HEK293 (cell line): ENCODE measurements around the gene DHRS3.

ENCODE experiments used
- CTCF ChIA-PET: fragments of 350-600 bp; formaldehyde crosslinking; extraction: SDS; loops from one replicate; lab custom pipeline; 2021; ENCODE audit warnings: antibody characterized with exemption; lab: Yijun Ruan, JAX
- POLR2A ChIA-PET: fragments of 300-600 bp; formaldehyde crosslinking; extraction: SDS; loops from one replicate; lab custom pipeline; 2020; ENCODE audit warnings: antibody characterized with exemption, inconsistent platforms; lab: Yijun Ruan, JAX
- H3K27ac ChIP-seq: fragments of 200-500 bp; sonication (Bioruptor generic); 2 replicates; pipeline ENCODE4 v1.5.1; 2014; ENCODE audit warnings: low read depth, low read length, control low read depth, inconsistent platforms; ENCODE audit errors: extremely low read depth
- H3K36me3 ChIP-seq, 2 experiments: fragments of 200-500 bp in 1 of 2; sonication (Bioruptor generic) in 1 of 2; 1 replicate in 1 of 2; 2 replicates in 1 of 2; pipeline ENCODE4 v1.5.1; 2014 to 2017; ENCODE audit warnings: inconsistent platforms in 2 of 2, low read length in 2 of 2; ENCODE audit not compliant: control insufficient read depth in 2 of 2, insufficient read depth in 1 of 2
- H3K4me1 ChIP-seq: fragments of 200-500 bp; sonication (Bioruptor generic); 2 replicates; pipeline ENCODE4 v1.5.1; 2014; ENCODE audit warnings: mild to moderate bottlenecking, low read length, inconsistent platforms; ENCODE audit not compliant: control insufficient read depth, insufficient read depth
- H3K4me3 ChIP-seq: 2 replicates; pipeline ENCODE4 v1.5.1; 2011; ENCODE audit warnings: low read depth, mild to moderate bottlenecking, control low read depth, low read length, moderate library complexity
- H3K9me3 ChIP-seq: fragments of 200-500 bp; sonication (Bioruptor generic); 2 replicates; pipeline ENCODE4 v1.5.1; 2014; ENCODE audit warnings: low read depth, low read length, inconsistent platforms; ENCODE audit not compliant: control insufficient read depth, insufficient read depth
- EGR2 ChIP-seq: fragments of 450-650 bp; formaldehyde crosslinking; IDR thresholded peaks from 2 replicates; pipeline ENCODE4 v1.5.1; 2016; ENCODE audit warnings: low read depth, missing biosample characterization, missing genetic modification characterization
- GLI4 ChIP-seq: fragments of 450-650 bp; formaldehyde crosslinking; IDR thresholded peaks from 2 replicates; pipeline ENCODE4 v1.5.1; 2016; ENCODE audit warnings: missing biosample characterization, missing genetic modification characterization
- MEIS1 ChIP-seq: sonication (generic); formaldehyde crosslinking; IDR thresholded peaks from 2 replicates; pipeline ENCODE4 v1.8.1; 2022; ENCODE audit warnings: missing genetic modification reagents, mild to moderate bottlenecking, borderline replicate concordance
- WT1 ChIP-seq: fragments of 450-650 bp; formaldehyde crosslinking; IDR thresholded peaks from 2 replicates; pipeline ENCODE4 v1.5.1; 2016; ENCODE audit warnings: missing biosample characterization, missing genetic modification characterization
- YY2 ChIP-seq: fragments of 450-650 bp; formaldehyde crosslinking; IDR thresholded peaks from 2 replicates; pipeline ENCODE4 v1.5.1; 2016; ENCODE audit warnings: missing biosample characterization, missing genetic modification characterization
- ZFHX2 ChIP-seq: fragments of 450-650 bp; formaldehyde crosslinking; conservative IDR thresholded peaks from 2 replicates; pipeline ENCODE4 v1.5.1; 2016; ENCODE audit warnings: missing biosample characterization, missing genetic modification characterization
- ZFP37 ChIP-seq: fragments of 450-650 bp; formaldehyde crosslinking; IDR thresholded peaks from 2 replicates; pipeline ENCODE4 v1.5.1; 2016; ENCODE audit warnings: missing biosample characterization, missing genetic modification characterization
- ZNF214 ChIP-seq: fragments of 450-650 bp; formaldehyde crosslinking; IDR thresholded peaks from 2 replicates; pipeline ENCODE4 v1.5.1; 2017; ENCODE audit warnings: missing biosample characterization, mild to moderate bottlenecking, missing genetic modification characterization, borderline replicate concordance
- ZNF223 ChIP-seq: fragments of 450-650 bp; formaldehyde crosslinking; IDR thresholded peaks from 2 replicates; pipeline ENCODE4 v1.5.1; 2016; ENCODE audit warnings: missing biosample characterization, missing genetic modification characterization
- ZNF510 ChIP-seq: fragments of 450-650 bp; formaldehyde crosslinking; IDR thresholded peaks from 2 replicates; pipeline ENCODE4 v1.5.1; 2018; ENCODE audit warnings: mild to moderate bottlenecking, missing genetic modification characterization, missing biosample characterization; ENCODE audit not compliant: insufficient replicate concordance
- ZNF585B ChIP-seq: fragments of 450-650 bp; formaldehyde crosslinking; IDR thresholded peaks from 2 replicates; pipeline ENCODE4 v1.5.1; 2016; ENCODE audit warnings: missing biosample characterization, missing genetic modification characterization
- ZNF670 ChIP-seq: fragments of 450-650 bp; formaldehyde crosslinking; IDR thresholded peaks from 2 replicates; pipeline ENCODE4 v1.5.1; 2016; ENCODE audit warnings: missing biosample characterization, missing genetic modification characterization, low read depth
- ZNF707 ChIP-seq: fragments of 450-650 bp; formaldehyde crosslinking; IDR thresholded peaks from 2 replicates; pipeline ENCODE4 v1.5.1; 2016; ENCODE audit warnings: missing biosample characterization, missing genetic modification characterization
- ZNF830 ChIP-seq: fragments of 450-650 bp; IDR thresholded peaks from 2 replicates; pipeline ENCODE4 v1.5.0; 2018; ENCODE audit warnings: missing biosample characterization, missing genetic modification characterization, low read depth, mild to moderate bottlenecking, moderate library complexity
- TF ChIP-seq, protein P1 (sequence below): fragments of 450-650 bp; formaldehyde crosslinking; IDR thresholded peaks from 2 replicates; pipeline ENCODE4 v1.5.1; 2016; ENCODE audit warnings: missing biosample characterization, missing genetic modification characterization
- TF ChIP-seq, protein P2 (sequence below): fragments of 450-650 bp; formaldehyde crosslinking; IDR thresholded peaks from 2 replicates; pipeline ENCODE4 v1.5.1; 2016; ENCODE audit warnings: missing biosample characterization, missing genetic modification characterization
- TF ChIP-seq, protein P3 (sequence below): fragments of 450-650 bp; formaldehyde crosslinking; IDR thresholded peaks from 2 replicates; pipeline ENCODE4 v1.5.1; 2016; ENCODE audit warnings: missing biosample characterization, missing genetic modification characterization

The DHRS3 gene

DNA sequence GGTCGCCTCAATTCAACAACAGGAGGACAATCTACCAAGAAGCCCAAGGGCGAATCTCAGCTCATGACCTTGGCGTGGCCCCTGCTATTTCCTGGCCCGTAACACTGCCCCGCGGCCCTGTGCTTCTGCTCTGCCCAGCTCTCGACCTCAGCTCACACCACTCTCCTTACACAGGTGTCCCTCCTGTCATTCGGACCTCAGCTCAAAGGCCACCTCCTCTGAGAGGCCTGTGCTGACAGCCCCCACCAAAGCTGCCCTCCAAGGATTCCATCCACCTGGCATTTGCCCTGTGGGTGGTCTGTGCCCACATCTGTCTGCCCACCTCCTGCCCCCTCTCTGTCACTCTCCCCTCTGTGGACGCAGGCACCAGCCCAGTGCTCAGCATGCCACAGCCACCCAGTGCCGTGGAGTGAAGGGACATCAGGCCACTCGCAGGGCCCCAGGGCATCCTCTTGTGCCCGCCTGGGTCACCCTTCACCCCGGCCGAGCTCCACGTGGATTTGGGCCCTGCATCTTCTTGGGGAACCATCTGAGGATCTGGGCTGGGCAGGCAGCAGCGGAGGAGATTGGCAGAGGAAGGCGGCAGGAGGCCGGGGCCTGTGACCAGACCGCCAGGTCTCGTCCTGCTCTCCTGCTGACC lies 70.3 kb downstream of the DHRS3 start:
- Histone ChIP-seq H3K27ac (no peak overlapping the region), H3K36me3 (no peaks in the 10 kb centered on the region), H3K4me1 (peaks cover 11% of the 10 kb centered on the region)
- POLR2A ChIA-PET = no interaction called here
- TF ChIP-seq YY2 (no peak), EGR2 (tag by site-specific recombination) (peak; percentile 51; the same call in 1 of the 2 replicates), ZFHX2 (tag by site-specific recombination) (peak; percentile 42), ZNF214 (no peak), ZNF585B (tag by site-specific recombination) (no peak)
- TF ChIP-seq, protein P1, sequence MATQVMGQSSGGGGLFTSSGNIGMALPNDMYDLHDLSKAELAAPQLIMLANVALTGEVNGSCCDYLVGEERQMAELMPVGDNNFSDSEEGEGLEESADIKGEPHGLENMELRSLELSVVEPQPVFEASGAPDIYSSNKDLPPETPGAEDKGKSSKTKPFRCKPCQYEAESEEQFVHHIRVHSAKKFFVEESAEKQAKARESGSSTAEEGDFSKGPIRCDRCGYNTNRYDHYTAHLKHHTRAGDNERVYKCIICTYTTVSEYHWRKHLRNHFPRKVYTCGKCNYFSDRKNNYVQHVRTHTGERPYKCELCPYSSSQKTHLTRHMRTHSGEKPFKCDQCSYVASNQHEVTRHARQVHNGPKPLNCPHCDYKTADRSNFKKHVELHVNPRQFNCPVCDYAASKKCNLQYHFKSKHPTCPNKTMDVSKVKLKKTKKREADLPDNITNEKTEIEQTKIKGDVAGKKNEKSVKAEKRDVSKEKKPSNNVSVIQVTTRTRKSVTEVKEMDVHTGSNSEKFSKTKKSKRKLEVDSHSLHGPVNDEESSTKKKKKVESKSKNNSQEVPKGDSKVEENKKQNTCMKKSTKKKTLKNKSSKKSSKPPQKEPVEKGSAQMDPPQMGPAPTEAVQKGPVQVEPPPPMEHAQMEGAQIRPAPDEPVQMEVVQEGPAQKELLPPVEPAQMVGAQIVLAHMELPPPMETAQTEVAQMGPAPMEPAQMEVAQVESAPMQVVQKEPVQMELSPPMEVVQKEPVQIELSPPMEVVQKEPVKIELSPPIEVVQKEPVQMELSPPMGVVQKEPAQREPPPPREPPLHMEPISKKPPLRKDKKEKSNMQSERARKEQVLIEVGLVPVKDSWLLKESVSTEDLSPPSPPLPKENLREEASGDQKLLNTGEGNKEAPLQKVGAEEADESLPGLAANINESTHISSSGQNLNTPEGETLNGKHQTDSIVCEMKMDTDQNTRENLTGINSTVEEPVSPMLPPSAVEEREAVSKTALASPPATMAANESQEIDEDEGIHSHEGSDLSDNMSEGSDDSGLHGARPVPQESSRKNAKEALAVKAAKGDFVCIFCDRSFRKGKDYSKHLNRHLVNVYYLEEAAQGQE (tag by site-specific recombination) = no peak
- TF ChIP-seq, protein P2, sequence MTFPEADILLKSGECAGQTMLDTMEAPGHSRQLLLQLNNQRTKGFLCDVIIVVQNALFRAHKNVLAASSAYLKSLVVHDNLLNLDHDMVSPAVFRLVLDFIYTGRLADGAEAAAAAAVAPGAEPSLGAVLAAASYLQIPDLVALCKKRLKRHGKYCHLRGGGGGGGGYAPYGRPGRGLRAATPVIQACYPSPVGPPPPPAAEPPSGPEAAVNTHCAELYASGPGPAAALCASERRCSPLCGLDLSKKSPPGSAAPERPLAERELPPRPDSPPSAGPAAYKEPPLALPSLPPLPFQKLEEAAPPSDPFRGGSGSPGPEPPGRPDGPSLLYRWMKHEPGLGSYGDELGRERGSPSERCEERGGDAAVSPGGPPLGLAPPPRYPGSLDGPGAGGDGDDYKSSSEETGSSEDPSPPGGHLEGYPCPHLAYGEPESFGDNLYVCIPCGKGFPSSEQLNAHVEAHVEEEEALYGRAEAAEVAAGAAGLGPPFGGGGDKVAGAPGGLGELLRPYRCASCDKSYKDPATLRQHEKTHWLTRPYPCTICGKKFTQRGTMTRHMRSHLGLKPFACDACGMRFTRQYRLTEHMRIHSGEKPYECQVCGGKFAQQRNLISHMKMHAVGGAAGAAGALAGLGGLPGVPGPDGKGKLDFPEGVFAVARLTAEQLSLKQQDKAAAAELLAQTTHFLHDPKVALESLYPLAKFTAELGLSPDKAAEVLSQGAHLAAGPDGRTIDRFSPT (tag by site-specific recombination) = peak; percentile 31; the same call in 1 of the 2 replicates
- TF ChIP-seq, protein P3, sequence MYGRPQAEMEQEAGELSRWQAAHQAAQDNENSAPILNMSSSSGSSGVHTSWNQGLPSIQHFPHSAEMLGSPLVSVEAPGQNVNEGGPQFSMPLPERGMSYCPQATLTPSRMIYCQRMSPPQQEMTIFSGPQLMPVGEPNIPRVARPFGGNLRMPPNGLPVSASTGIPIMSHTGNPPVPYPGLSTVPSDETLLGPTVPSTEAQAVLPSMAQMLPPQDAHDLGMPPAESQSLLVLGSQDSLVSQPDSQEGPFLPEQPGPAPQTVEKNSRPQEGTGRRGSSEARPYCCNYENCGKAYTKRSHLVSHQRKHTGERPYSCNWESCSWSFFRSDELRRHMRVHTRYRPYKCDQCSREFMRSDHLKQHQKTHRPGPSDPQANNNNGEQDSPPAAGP = no peak
- TF ChIP-seq, all 188 proteins: peak for 3
- Histone ChIP-seq H3K4me3 (no peak overlapping the region), H3K9me3 (no peaks in the 10 kb centered on the region)
- CTCF ChIA-PET = no interaction called here

- no peak for TF ChIP-seq ZNF670 (tag by site-specific recombination)
- TF ChIP-seq, protein P1 (tag by site-specific recombination) = no peak
- TF ChIP-seq WT1 = no peak
- TF ChIP-seq MEIS1 (CRISPR knock-in tag) = no peak
- no peak for TF ChIP-seq ZNF830 (tag by site-specific recombination)
- no peak for TF ChIP-seq GLI4 (tag by site-specific recombination)
- no peak for TF ChIP-seq ZNF707 (tag by site-specific recombination)
- TF ChIP-seq ZFP37 (tag by site-specific recombination) = no peak
- TF ChIP-seq ZNF510 (tag by site-specific recombination) = no peak
- TF ChIP-seq ZNF223 (tag by site-specific recombination) = no peak
- no peaks in the 10 kb centered on the region for H3K9me3 ChIP-seq
- no peaks in the 10 kb centered on the region for H3K36me3 ChIP-seq
- POLR2A ChIA-PET = no interaction called here
- H3K4me1 ChIP-seq = peaks cover 11% of the 10 kb centered on the region
- no peak overlapping the region for H3K27ac ChIP-seq
- CTCF ChIA-PET = interaction anchor here (0.5 kb wide), 1 partner anchor 69 kb away, joined by 3 read pairs; no protein-coding TSS in a partner anchor
- H3K4me3 ChIP-seq = no peak overlapping the region
Observed at GRCh38 chr1:12546771-12547585, 71.0 kb downstream of the DHRS3 start.
